AG04450 (cell line): ENCODE measurements around the gene UBE2R2. TPM values are rescaled to one million over a fixed set of nuclear protein-coding genes. Genes with fewer than 3 reads are reported as not detected.

ENCODE experiments used
- CTCF ChIA-PET: fragments of 300-600, 350-600 bp; formaldehyde crosslinking; extraction: SDS; loops from one replicate; lab custom pipeline; 2022; ENCODE audit warnings: antibody characterized with exemption, inconsistent platforms; lab: Charles Lee
- POLR2A ChIA-PET: fragments of 350-600 bp; formaldehyde crosslinking; extraction: SDS; loops from one replicate; lab custom pipeline; 2021; ENCODE audit warnings: antibody characterized with exemption, inconsistent platforms; lab: Yijun Ruan, JAX
- DNase-seq: peaks from one replicate; pipeline ENCODE4 v3.0.0-alpha.2; 2011; ENCODE audit warnings: low read depth, low spot score
- H3K27ac ChIP-seq: one replicate; pipeline ENCODE4 v1.5.1; 2012; ENCODE audit warnings: low read depth, low read length, control low read depth
- H3K27me3 ChIP-seq: one replicate; pipeline ENCODE4 v1.6.0; 2012; ENCODE audit warnings: low read length; ENCODE audit not compliant: control insufficient read depth, insufficient read depth
- H3K4me3 ChIP-seq: 2 replicates; pipeline ENCODE4 v1.5.1; 2011; ENCODE audit warnings: mild to moderate bottlenecking, low read depth, low read length, control low read depth
- H3K9me3 ChIP-seq: 2 replicates; pipeline ENCODE4 v1.5.1; 2012; ENCODE audit warnings: low read length; ENCODE audit not compliant: control insufficient read depth, insufficient read depth
- CTCF ChIP-seq: IDR thresholded peaks from 2 replicates; pipeline ENCODE4 v1.5.1; 2011; ENCODE audit warnings: low read depth, low read length, control low read depth, inconsistent platforms
- polyA plus RNA-seq: library from polyadenylated mRNA; depleted of rRNA; stranded (reverse); fragments of >200 nt; gene quantifications from 2 replicates; pipeline ENCODE4 v1.2.3, GENCODE V29; 2011

UBE2R2 gene
- polyA plus RNA-seq, 1 experiment: 42.2 TPM

- ChIA-PET POLR2A (no interaction called here), CTCF (interaction anchor here (0.8 kb wide), 1 partner anchor 115 kb away, joined by 3 read pairs; no protein-coding TSS in a partner anchor)
- Histone ChIP-seq H3K27ac (no peak overlapping the region), H3K27me3 (no peaks in the 10 kb centered on the region), H3K4me3 (no peak overlapping the region), H3K9me3 (no peaks in the 10 kb centered on the region)
- no peak for TF ChIP-seq CTCF
- DNase-seq: no peak
Observed at GRCh38 chr9:33809506-33809905, 7.5 kb upstream of the UBE2R2 start.

GRCh38 chr9:33813712-33814641 lies 3.0 kb upstream of the UBE2R2 start:
- ChIA-PET CTCF (interaction anchor here (0.6 to 4.1 kb wide), 55 partner anchors 8 to 493 kb away, joined by 3 to 31 read pairs (median 4); partner anchors contain the start of gene UBAP2), POLR2A (interaction anchor here (0.6 to 1.0 kb wide), 7 partner anchors 15 to 207 kb away, joined by 3 to 7 read pairs (median 3); no protein-coding TSS in a partner anchor)
- peak overlapping the region; percentile 57 for H3K27ac ChIP-seq
- DNase-seq: no peak
- TF ChIP-seq CTCF: peak; percentile 67
- H3K9me3 ChIP-seq: no peaks in the 10 kb centered on the region
- H3K4me3 ChIP-seq: no peak overlapping the region
- H3K27me3 ChIP-seq: no peaks in the 10 kb centered on the region

GRCh38 chr9:33815781-33816180 lies 1.2 kb upstream of the UBE2R2 start:
- DNase-seq: no peak
- Histone ChIP-seq H3K27ac (peak overlapping the region; percentile 91), H3K27me3 (no peaks in the 10 kb centered on the region), H3K9me3 (no peaks in the 10 kb centered on the region), H3K4me3 (no peak overlapping the region)
- no peak for TF ChIP-seq CTCF
- CTCF ChIA-PET: interaction anchor here (1.2 to 4.1 kb wide), 3 partner anchors 8 to 258 kb away, joined by 4 to 31 read pairs (median 26); no protein-coding TSS in a partner anchor
- POLR2A ChIA-PET: interaction anchor here (0.6 kb wide), 1 partner anchor 207 kb away, joined by 5 read pairs; no protein-coding TSS in a partner anchor

DNA sequence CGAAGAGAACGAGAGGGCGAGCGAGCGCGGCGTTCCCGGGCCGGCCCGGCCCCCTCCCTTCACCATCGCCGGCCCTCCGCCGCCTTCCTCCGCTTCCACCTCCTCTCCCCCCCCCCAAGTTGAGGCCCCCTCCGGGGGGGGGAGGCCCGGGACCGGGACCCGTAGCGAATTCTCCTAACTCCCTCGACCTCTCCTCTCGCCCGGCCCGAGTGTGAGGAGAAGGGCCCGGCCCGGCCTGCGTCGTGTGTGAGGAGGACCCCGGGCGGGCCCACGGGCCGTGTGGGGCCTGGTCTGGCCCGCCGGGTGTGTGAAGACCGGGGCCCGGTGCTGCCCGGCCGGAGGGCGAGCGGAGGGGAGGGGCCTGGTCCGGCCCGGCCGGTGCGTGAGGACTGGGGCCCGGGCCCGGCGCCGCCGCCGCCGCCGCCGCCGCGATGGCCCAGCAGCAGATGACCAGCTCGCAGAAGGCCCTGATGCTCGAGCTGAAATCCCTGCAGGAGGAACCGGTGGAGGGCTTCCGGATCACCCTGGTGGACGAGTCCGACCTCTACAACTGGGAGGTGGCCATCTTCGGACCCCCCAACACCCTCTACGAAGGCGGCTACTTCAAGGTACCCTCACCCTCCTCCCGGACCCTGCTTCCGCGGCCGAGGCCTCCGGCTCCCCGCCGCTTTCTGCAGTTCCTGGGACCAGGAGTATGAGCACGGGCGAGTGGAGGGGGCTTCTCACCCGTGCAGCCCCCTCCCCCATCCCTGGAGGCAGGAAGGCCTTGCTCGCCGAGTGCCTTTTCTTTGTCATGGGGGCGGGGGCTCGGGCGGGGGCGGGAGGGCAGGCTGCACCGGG lies 587 bp downstream of the UBE2R2 start:
- CTCF ChIA-PET: interaction anchor here (1.2 kb wide), 1 partner anchor 11 kb away, joined by 3 read pairs; no protein-coding TSS in a partner anchor
- Histone ChIP-seq H3K9me3 (no peaks in the 10 kb centered on the region), H3K27me3 (no peaks in the 10 kb centered on the region), H3K4me3 (peak overlapping the region; percentile 88), H3K27ac (peak overlapping the region; percentile 91)
- peak; percentile 43 for TF ChIP-seq CTCF
- POLR2A ChIA-PET: interaction anchor here (0.6 to 0.7 kb wide), 3 partner anchors 33 to 95 kb away, joined by 6 to 10 read pairs (median 7); no protein-coding TSS in a partner anchor
- no peak for DNase-seq
